Kidney (tissue), 14 donors: ENCODE measurements around the gene C13orf46. TPM values are rescaled to one million over a fixed set of nuclear protein-coding genes. Genes with fewer than 3 reads are reported as not detected.

ENCODE experiments used
- DNase-seq, 5 donors: peaks; one replicate each; pipeline ENCODE4 v3.0.0-alpha.2; 2013 to 2020
- FAIRE-seq: peaks from 2 replicates; lab custom pipeline; 2012; peaks lifted over from hg19 to GRCh38; lab: Jason Lieb, UNC
- H3K27ac ChIP-seq, 2 donors: one replicate each; pipeline ENCODE4 v1.7.0; 2013; ENCODE audit warnings: low read depth in 2 of 2, low read length in 2 of 2, inconsistent platforms in 1 of 2
- H3K27me3 ChIP-seq: one replicate; pipeline ENCODE4 v1.7.1; 2013; ENCODE audit warnings: low read length, inconsistent platforms; ENCODE audit not compliant: control insufficient read depth, insufficient read depth
- H3K36me3 ChIP-seq, 3 donors: one replicate each; pipeline versions ENCODE4 v1.7.0 to v1.7.1; 2013; ENCODE audit warnings: low read length in 3 of 3, control low read depth in 1 of 3, inconsistent platforms in 1 of 3; ENCODE audit not compliant: insufficient read depth in 3 of 3, control insufficient read depth in 2 of 3
- H3K4me1 ChIP-seq, 3 donors: one replicate each; pipeline versions ENCODE4 v1.7.0 to v1.7.1; 2013; ENCODE audit warnings: low read length in 3 of 3, inconsistent platforms in 1 of 3, low read depth in 1 of 3; ENCODE audit not compliant: control insufficient read depth in 2 of 3, insufficient read depth in 2 of 3
- H3K4me3 ChIP-seq, 3 donors: one replicate each; pipeline versions ENCODE4 v1.7.0 to v1.8.1; 2013; ENCODE audit warnings: low read length in 3 of 3, control low read depth in 1 of 3, inconsistent platforms in 1 of 3
- H3K9ac ChIP-seq, 3 donors: one replicate each; pipeline versions ENCODE4 v1.7.0 to v1.7.1; 2013; ENCODE audit warnings: low read length in 3 of 3, control low read depth in 1 of 3, inconsistent platforms in 1 of 3
- H3K9me3 ChIP-seq, 3 donors: one replicate each; pipeline versions ENCODE4 v1.7.0 to v1.7.1; 2013; ENCODE audit warnings: low read length in 3 of 3, control low read depth in 1 of 3, inconsistent platforms in 1 of 3; ENCODE audit not compliant: control insufficient read depth in 2 of 3, insufficient read depth in 1 of 3
- intact Hi-C: fragments of 100-400 bp; cut with DNase I; formaldehyde crosslinking; loops from one replicate; pipeline ENCODE4 v1.11.1; 2022
- polyA plus RNA-seq: library from polyadenylated mRNA; stranded (reverse); fragments of 350-450 nt; fragmentation: Illumina TruSeq; extraction: RNeasy Lipid Tissue Mini Kit (QIAGEN cat#74804); gene quantifications from one replicate; pipeline ENCODE4 v1.2.3, GENCODE V29; 2014; ENCODE audit warnings: low read depth, low replicate concordance; ENCODE audit not compliant: insufficient read depth
- total RNA-seq: library from RNA; stranded (reverse); fragmentation: NEBNext Ultra II Directional; extraction: Animal tissue kit (Norgen Biotek cat#: 25700); gene quantifications from one replicate; pipeline ENCODE4 v1.2.1, GENCODE V29; 2021
- TF ChIP-seq, protein P1 (sequence below): IDR thresholded peaks from 3 replicates; pipeline ENCODE4 v1.5.1; 2012; ENCODE audit warnings: mild to moderate bottlenecking, moderate library complexity, borderline replicate concordance; ENCODE audit not compliant: insufficient read depth; ENCODE audit errors: extremely low read depth
- donor health status: control.
- donor health status: control.
- donor health status: control.
- donor health status: control.
- donor health status: control.
- donor health status: DM: yes; HTN: yes; CAD: no.
- donor health status: Normal renal cell carcinoma (clear cell type).

C13orf46 gene
- total and polyA plus RNA-seq, 2 donors from 2014 or later, result 1.1 TPM; not detected in 1

DNA sequence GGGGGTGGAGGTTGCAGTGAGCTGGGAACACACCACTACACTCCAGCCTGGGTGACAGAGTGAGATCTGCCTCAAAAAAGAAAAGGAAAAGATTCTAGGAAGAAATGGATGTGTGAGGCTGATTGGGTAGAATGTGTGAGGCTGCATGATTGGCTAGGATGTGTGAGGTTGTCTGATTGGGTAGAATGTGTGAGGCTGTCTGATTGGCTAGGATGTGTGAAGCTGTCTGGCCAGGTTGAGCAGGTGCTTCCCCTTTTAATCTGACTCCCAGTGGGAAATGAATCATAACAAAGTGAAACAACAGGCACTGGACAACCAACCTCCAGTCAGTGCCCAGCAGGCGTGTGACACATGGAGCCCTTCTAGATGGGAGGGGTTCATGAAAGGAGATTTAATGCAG lies 14.7 kb downstream of the C13orf46 start:
- intact Hi-C loops, result no loop called here
- TF ChIP-seq, protein P1, sequence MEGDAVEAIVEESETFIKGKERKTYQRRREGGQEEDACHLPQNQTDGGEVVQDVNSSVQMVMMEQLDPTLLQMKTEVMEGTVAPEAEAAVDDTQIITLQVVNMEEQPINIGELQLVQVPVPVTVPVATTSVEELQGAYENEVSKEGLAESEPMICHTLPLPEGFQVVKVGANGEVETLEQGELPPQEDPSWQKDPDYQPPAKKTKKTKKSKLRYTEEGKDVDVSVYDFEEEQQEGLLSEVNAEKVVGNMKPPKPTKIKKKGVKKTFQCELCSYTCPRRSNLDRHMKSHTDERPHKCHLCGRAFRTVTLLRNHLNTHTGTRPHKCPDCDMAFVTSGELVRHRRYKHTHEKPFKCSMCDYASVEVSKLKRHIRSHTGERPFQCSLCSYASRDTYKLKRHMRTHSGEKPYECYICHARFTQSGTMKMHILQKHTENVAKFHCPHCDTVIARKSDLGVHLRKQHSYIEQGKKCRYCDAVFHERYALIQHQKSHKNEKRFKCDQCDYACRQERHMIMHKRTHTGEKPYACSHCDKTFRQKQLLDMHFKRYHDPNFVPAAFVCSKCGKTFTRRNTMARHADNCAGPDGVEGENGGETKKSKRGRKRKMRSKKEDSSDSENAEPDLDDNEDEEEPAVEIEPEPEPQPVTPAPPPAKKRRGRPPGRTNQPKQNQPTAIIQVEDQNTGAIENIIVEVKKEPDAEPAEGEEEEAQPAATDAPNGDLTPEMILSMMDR, result no peak
- no peak overlapping the region for H3K9ac ChIP-seq
- H3K27ac ChIP-seq, result no peak overlapping the region
- no peak for DNase-seq
- H3K4me3 ChIP-seq, result no peak overlapping the region
- no peaks in the 10 kb centered on the region for H3K36me3 ChIP-seq
- H3K9me3 ChIP-seq, result peaks cover 0 to 11% (median 0%) of the 10 kb centered on the region in 3 donors
- H3K4me1 ChIP-seq, result no peaks in the 10 kb centered on the region
- no peak for FAIRE-seq
- H3K27me3 ChIP-seq, result no peaks in the 10 kb centered on the region

DNA sequence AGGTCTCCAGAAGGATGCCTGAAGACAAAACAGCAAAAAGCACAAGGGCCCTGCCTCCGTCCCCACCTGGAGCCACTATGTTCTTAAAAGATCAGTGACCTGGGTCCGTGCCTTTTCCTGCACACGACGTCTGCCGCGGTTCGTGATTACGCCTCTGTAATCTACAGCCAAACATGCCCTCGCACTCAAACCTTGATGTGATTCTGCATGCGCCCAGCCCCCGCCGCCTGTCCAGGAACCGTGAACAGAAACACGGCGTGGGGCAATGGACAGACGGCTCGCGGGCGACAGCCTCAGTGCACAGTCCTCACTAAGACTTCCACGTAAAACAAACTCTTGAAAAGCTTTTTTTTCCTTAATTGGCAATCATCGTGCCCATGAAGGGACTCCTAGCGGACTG lies 15.5 kb downstream of the C13orf46 start:
- Histone ChIP-seq H3K27ac (no peak overlapping the region), H3K4me3 (no peak overlapping the region), H3K9ac (no peak overlapping the region), H3K4me1 (no peaks in the 10 kb centered on the region), H3K9me3 (peaks cover 0 to 11% (median 0%) of the 10 kb centered on the region in 3 donors), H3K36me3 (no peaks in the 10 kb centered on the region), H3K27me3 (no peaks in the 10 kb centered on the region)
- DNase-seq, result peak in 1 of 5 donors; percentile 54
- TF ChIP-seq, protein P1, result no peak
- no peak for FAIRE-seq
- intact Hi-C loops, result no loop called here

DNA sequence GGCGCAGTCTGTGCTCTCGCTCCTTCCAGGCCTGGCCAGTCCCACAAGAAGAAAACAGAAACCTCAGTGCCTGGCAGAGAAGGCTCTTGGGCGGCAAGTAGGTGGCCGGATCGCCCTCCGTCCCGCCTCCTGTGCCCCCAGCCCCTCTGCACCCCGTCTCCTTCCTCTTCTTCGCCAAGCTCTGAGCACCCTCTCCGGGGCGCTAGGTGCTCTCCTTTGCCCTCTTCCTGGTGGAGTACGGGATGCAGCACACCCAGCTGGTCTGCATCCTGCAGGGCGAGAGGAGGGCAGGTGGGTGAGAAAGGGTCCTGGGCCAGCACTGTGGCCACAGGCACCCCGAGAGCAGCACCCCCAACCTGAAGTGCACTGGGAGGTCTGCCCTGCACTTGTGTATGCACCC lies 17.3 kb downstream of the C13orf46 start:
- Histone ChIP-seq H3K27me3 (no peaks in the 10 kb centered on the region), H3K9me3 (peaks cover 0 to 11% (median 0%) of the 10 kb centered on the region in 3 donors), H3K36me3 (no peaks in the 10 kb centered on the region), H3K9ac (no peak overlapping the region), H3K4me1 (no peaks in the 10 kb centered on the region), H3K27ac (no peak overlapping the region), H3K4me3 (no peak overlapping the region)
- TF ChIP-seq, protein P1, result no peak
- intact Hi-C loops, result no loop called here
- DNase-seq, result peak in 1 of 5 donors; percentile 50
- FAIRE-seq, result no peak

DNA sequence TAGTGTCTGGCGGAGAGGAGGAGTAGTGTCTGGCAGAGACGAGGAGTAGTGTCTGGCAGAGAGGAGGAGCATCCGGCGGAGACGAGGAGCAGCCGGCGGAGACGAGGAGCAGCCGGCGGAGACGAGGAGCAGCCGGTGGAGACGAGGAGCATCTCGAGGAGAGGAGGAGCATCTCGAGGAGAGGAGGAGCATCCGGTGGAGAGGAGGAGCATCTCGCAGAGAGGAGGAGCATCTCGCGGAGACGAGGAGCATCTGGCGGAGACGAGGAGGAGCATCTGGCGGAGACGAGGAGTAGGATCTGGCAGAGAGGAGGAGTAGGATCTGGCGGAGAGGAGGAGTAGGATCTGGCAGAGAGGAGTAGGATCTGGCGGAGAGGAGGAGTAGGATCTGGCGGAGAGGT lies 18.2 kb downstream of the C13orf46 start:
- DNase-seq, result peak in 1 of 5 donors; percentile 24
- TF ChIP-seq, protein P1, result no peak

More for the DNA sequence above, 18.2 kb downstream of the C13orf46 start:
- Histone ChIP-seq H3K27ac (no peak overlapping the region), H3K36me3 (no peaks in the 10 kb centered on the region), H3K9me3 (peaks cover 0 to 11% (median 0%) of the 10 kb centered on the region in 3 donors), H3K4me3 (no peak overlapping the region), H3K4me1 (no peaks in the 10 kb centered on the region), H3K9ac (no peak overlapping the region), H3K27me3 (no peaks in the 10 kb centered on the region)
- intact Hi-C loops, result no loop called here
- no peak for FAIRE-seq
